DMS53 (cell line): Measurements from ENCODE around the gene TMIGD2.
A peak's percentile ranks its signal among the peaks of the same experiment; 100 is the strongest.

ENCODE experiments used
- DNase-seq: peaks from one replicate; lab custom pipeline; 2025; lab: John Stamatoyannopoulos, UW

TMIGD2 gene

GRCh38 chr19:4326215-4326836, 24.1 kb upstream of the TMIGD2 start:
- no peak for DNase-seq

GRCh38 chr19:4324228-4324627, 22.0 kb upstream of the TMIGD2 start:
- DNase-seq = no peak

GRCh38 chr19:4323692-4324091, 21.5 kb upstream of the TMIGD2 start:
- DNase-seq = no peak

GRCh38 chr19:4322942-4323665, 20.9 kb upstream of the TMIGD2 start:
- DNase-seq = peak; percentile 77

- no peak for DNase-seq
Measured at GRCh38 chr19:4320419-4320818, 18.2 kb upstream of the TMIGD2 start.

GRCh38 chr19:4319067-4319718, 17.0 kb upstream of the TMIGD2 start:
- no peak for DNase-seq

- DNase-seq = no peak
Measured at GRCh38 chr19:4318460-4318859, 16.3 kb upstream of the TMIGD2 start.

GRCh38 chr19:4316956-4317355, 14.8 kb upstream of the TMIGD2 start:
- DNase-seq = no peak

GRCh38 chr19:4313847-4314490, 11.8 kb upstream of the TMIGD2 start:
- no peak for DNase-seq

GRCh38 chr19:4310247-4311121, 8.3 kb upstream of the TMIGD2 start:
- DNase-seq = peak; percentile 50

GRCh38 chr19:4305659-4306058, 3.5 kb upstream of the TMIGD2 start:
- no peak for DNase-seq

- DNase-seq = no peak
Measured at GRCh38 chr19:4305257-4305612, 3.0 kb upstream of the TMIGD2 start.

- peak; percentile 74 for DNase-seq
Measured at GRCh38 chr19:4304538-4305256, 2.5 kb upstream of the TMIGD2 start, which contains the start of gene FSD1. FSD1 (plus strand) TSS chr19:4304598; CDS start chr19:4304747, 149 bp downstream.

- no peak for DNase-seq
Measured at GRCh38 chr19:4303819-4304537, 1.8 kb upstream of the TMIGD2 start.

GRCh38 chr19:4301590-4302242, 473 bp downstream of the TMIGD2 start:
- peak; percentile 36 for DNase-seq

- no peak for DNase-seq
Measured at GRCh38 chr19:4300589-4300988, 1.6 kb downstream of the TMIGD2 start.

- DNase-seq = no peak
Measured at GRCh38 chr19:4298810-4299550, 3.2 kb downstream of the TMIGD2 start.

- no peak for DNase-seq
Measured at GRCh38 chr19:4297901-4298809, 4.0 kb downstream of the TMIGD2 start.
